ENCODE results near the gene CYP27A1.

The CYP27A1 gene

DNA sequence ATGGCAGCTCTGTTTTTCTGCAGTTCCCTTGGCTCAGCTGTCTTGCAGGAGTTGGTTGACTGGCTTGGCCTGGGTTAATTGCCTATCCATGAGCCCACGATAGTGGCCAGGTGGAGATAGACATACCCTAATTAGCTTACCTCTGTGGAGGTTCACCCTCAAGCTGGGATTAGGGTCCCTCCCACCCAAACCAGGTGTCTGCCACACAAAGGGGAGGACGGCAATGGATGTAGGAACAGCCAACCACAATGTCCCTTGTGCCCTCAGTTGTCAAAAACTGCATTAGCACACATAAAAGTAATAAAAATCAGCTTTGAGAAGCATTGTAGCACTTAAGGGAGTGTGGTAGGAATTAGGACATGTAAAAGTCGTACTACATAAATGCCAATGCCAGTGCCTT, 4.2 kb downstream of the CYP27A1 start:
- H3K4me3 ChIP-seq (ENCODE audit: low read length), result no peak overlapping the region
- TF ChIP-seq ZNF274 (IDR thresholded peaks at IDR 0.05; ENCODE audit: low read depth, low read length), result no peak

GRCh38 chr2:218788529-218789255, 6.7 kb downstream of the CYP27A1 start:
- H3K4me3 ChIP-seq (ENCODE audit: low read length), result no peak overlapping the region
- TF ChIP-seq ZNF274 (IDR thresholded peaks at IDR 0.05; ENCODE audit: low read depth, low read length), result no peak

DNA sequence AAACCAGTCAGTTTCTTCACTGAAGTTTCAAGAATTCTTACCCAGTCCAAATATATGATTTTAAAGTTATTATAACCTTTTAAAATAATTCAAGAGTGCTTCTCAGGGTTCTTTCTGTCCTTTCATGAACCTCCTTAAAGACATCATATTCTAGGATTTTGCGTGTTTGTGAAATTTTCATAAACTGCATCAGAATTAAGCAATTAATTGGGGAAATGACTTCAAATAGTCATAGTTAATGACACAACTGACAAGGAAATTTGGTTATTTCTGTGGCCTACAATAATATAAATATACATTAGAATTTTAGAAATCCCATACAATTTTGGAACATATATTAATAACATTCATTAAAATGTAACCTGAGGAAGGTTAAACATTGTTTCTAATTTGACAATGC, 10.5 kb downstream of the CYP27A1 start:
- no peak overlapping the region for H3K4me3 ChIP-seq (ENCODE audit: low read length)
- TF ChIP-seq ZNF274 (IDR thresholded peaks at IDR 0.05; ENCODE audit: low read depth, low read length), result no peak

DNA sequence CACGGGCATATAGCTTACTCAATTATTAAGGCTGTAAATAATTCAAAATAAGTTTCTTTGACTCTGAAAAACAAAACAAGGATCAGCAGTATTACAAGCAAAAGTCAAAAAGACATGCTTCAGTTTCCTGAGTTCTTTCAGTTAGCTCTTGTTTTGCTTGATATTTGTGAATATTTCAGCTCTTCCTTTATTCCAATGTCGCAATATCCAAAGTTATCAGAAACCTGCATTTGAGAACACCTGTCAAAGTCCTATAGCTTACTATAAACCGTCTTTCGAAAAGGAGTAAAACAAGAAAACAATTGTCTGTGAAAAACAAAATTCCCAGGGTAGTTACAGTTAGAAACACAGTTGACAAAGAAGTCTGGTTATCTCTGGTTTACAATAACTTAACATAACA, 14.7 kb downstream of the CYP27A1 start:
- no peak overlapping the region for H3K4me3 ChIP-seq (ENCODE audit: low read length)
- TF ChIP-seq ZNF274 (IDR thresholded peaks at IDR 0.05; ENCODE audit: low read depth, low read length), result no peak

GRCh38 chr2:218798767-218799504, 17.0 kb downstream of the CYP27A1 start:
- no peak for TF ChIP-seq ZNF274 (IDR thresholded peaks at IDR 0.05; ENCODE audit: low read depth, low read length)
- H3K4me3 ChIP-seq (ENCODE audit: low read length), result no peak overlapping the region

DNA sequence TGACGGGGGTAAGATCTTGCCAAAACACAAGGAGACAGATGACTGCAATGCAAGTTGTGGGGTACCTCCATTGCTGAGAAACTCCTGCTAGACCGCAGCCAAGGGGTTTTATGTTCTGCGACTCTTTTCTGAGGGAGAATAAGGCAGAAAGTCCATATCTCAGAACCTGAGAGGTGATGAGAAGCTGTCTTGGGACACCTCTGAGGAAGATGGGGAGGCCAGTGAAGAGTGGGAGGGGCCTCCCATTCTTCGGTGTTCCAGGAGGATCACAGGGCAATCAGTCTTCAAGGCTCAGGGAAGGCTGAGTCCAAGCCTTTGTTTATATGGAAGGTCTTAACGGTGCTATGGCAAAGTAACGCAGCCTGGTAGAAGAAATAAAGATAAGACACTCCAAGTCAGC, 18.0 kb downstream of the CYP27A1 start:
- H3K4me3 ChIP-seq (ENCODE audit: low read length), result no peak overlapping the region
- no peak for TF ChIP-seq ZNF274 (IDR thresholded peaks at IDR 0.05; ENCODE audit: low read depth, low read length)

DNA sequence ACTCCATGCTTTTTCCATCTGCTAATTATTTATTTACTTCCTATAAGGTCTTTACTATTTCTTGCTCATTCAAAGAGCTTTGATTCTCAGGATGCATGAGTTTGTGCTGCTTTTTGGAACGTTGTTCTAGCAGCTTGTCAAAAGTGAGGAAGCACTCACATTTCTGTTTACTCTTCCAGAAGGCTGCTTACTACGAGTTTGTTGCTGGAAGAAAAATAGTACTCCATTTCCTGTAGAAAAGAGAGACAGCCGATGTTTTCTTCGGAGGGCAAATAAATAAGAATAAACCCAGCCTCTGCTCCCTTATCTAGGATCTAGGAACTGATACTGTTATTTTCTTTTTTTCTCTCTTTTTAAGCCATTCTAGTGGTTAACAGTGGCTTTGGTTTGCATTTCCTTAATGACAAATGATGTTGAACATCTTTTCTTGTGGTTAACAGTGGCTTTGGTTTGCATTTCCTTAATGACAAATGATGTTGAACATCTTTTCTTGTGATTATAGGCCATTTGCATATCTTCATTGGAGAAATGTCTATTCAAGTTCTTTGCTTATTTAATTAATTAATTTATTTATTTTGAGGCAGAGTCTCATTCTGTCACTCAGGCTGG, 20.5 kb downstream of the CYP27A1 start:
- TF ChIP-seq ZNF274 (IDR thresholded peaks at IDR 0.05; ENCODE audit: low read depth, low read length), result no peak
- H3K4me3 ChIP-seq (ENCODE audit: low read length), result no peak overlapping the region

DNA sequence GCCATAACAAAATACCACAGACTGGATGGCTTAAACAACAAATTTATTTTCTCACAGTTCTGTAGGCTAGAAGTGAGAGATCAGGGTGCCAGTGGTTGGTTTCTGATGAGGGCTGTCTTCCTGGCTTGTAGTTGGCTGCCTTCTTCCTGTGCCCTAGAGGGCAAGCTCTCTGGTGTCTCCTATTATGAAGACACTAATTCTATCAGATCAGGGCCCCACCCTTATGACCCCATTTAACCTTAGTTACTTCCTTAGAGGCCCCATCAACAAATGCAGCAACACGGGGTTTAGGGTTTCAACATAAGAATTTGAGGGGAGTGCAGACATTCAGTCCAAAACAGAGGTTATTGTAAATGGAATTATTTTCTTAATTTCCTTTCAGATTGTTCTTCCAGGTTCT, 22.9 kb downstream of the CYP27A1 start:
- TF ChIP-seq ZNF274 (IDR thresholded peaks at IDR 0.05; ENCODE audit: low read depth, low read length), result no peak
- no peak overlapping the region for H3K4me3 ChIP-seq (ENCODE audit: low read length)

GRCh38 chr2:218805627-218806026, 23.7 kb downstream of the CYP27A1 start:
- H3K4me3 ChIP-seq (ENCODE audit: low read length), result no peak overlapping the region
- no peak for TF ChIP-seq ZNF274 (IDR thresholded peaks at IDR 0.05; ENCODE audit: low read depth, low read length)

GRCh38 chr2:218806346-218806978, 24.5 kb downstream of the CYP27A1 start:
- no peak overlapping the region for H3K4me3 ChIP-seq (ENCODE audit: low read length)
- no peak for TF ChIP-seq ZNF274 (IDR thresholded peaks at IDR 0.05; ENCODE audit: low read depth, low read length)

GRCh38 chr2:218807626-218808025, 25.7 kb downstream of the CYP27A1 start:
- no peak overlapping the region for H3K4me3 ChIP-seq (ENCODE audit: low read length)
- TF ChIP-seq ZNF274 (IDR thresholded peaks at IDR 0.05; ENCODE audit: low read depth, low read length), result no peak

- TF ChIP-seq ZNF274 (IDR thresholded peaks at IDR 0.05; ENCODE audit: low read depth, low read length), result no peak
- no peak overlapping the region for H3K4me3 ChIP-seq (ENCODE audit: low read length)
Measured at GRCh38 chr2:218809515-218809914, 27.6 kb downstream of the CYP27A1 start.

DNA sequence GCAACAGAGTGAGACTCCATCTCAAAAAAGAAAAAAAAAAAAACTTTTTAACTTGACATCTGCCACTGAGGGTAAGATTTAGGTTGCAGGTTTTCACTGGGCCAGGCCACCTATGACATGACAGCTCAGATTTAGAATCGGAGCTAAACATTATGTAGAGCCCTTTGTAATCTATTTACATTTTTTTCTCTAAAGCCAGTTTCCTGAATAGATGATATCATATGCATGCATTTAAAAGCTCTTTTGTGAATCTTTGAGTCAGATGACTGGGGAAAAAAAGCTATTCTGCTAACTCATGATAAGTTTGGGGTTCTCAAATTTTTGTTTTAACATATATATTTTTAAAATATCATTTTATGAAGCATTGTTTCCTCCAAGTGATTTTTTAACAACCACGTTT, 28.3 kb downstream of the CYP27A1 start:
- TF ChIP-seq ZNF274 (IDR thresholded peaks at IDR 0.05; ENCODE audit: low read depth, low read length), result no peak
- H3K4me3 ChIP-seq (ENCODE audit: low read length), result no peak overlapping the region

DNA sequence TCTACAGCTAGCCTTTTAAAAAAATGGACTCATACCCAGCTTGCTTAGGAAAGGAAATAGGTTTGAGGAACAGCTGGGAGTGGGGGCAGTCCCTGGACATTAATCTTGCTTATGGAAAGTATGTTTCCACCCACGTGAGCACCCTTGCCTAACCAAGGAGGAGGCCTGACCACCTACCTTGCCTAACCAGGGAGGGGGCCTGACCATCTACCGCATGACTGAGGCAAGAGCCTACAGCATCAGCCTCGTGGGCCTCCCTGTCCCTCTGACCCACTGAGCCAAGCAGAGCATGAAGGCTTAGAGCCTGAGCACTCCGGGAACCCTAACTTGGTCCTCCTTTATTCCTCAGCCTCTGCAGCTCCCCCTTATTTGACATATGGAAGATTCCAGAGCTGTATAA, 29.4 kb downstream of the CYP27A1 start:
- no peak for TF ChIP-seq ZNF274 (IDR thresholded peaks at IDR 0.05; ENCODE audit: low read depth, low read length)
- no peak overlapping the region for H3K4me3 ChIP-seq (ENCODE audit: low read length)

All from GM08714 (cell line).